GM18868 (cell line): ENCODE results near the gene TSPAN3.

Experiments
- ATAC-seq: cut with Tn5 transposase; IDR thresholded peaks from one replicate; pipeline ENCODE4 v1.9.1; 2021; ENCODE audit warnings: mild to moderate bottlenecking, moderate library complexity; ENCODE audit not compliant: unreplicated experiment

Gene TSPAN3

DNA sequence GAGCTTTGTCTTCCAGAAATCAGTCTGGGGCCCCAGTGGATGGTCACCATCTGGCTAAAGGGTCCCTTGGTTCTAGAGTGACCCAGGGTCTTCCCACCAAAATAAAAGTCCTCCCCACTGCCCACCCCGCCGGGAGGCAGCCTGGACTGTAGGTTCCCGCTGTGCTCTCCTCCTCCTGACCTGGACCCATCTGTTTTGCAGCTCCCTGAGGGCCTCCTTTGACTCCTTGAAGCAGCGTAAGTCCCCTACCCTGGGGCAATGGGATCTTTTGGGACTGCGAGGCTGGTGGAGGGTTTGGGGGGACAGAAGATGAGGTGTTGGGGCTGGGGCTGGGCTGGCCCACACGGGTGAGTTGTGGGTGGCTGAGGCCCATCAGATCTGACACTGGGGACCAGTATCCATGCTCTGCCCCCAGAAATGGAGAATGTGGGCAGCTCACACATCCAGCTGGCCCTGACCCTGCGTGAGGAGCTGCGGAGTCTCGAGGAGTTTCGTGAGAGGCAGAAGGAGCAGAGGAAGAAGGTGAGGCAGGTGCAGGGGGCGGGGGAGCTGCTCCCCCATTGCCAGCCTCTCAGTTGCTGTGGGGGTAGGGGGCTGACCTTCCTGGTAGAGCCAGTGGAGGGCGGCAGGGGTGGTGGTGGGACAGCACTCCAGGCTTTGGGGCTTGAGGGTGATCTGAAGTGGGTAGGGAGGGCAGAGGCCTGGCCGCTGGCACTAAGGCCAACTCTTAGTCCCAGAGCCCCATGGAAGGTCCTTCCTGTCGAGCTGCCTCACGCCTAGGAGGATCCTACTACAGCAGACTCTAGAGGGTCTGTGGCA is 45.6 kb downstream of the TSPAN3 start:
- ATAC-seq: no peak

- ATAC-seq: no peak
Measured at GRCh38 chr15:77024273-77025082, 46.4 kb downstream of the TSPAN3 start.

GRCh38 chr15:77023576-77024272 is 47.2 kb downstream of the TSPAN3 start:
- ATAC-seq: no peak

GRCh38 chr15:77022646-77023575 is 48.0 kb downstream of the TSPAN3 start:
- no peak for ATAC-seq

- no peak for ATAC-seq
Measured at GRCh38 chr15:77021803-77022381, 49.0 kb downstream of the TSPAN3 start.

DNA sequence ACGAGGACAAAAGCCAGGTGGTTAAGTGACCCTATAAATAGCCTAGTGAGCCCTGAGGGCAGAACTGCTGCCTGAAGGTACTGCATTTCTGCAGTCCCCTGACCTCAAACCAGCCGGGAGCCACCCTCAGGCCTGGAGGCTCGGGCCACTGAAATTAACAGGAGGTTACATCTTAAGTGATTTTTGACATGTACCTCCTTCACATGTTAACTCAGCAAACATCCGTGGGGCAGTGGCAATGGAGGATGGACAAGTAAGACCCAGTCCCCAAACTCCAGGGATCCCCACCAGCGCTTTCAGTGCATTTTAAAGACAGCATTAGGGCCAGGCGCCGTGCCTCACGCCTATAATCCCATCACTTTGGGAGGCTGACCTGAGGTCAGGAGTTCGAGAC is 49.8 kb downstream of the TSPAN3 start:
- ATAC-seq: no peak

DNA sequence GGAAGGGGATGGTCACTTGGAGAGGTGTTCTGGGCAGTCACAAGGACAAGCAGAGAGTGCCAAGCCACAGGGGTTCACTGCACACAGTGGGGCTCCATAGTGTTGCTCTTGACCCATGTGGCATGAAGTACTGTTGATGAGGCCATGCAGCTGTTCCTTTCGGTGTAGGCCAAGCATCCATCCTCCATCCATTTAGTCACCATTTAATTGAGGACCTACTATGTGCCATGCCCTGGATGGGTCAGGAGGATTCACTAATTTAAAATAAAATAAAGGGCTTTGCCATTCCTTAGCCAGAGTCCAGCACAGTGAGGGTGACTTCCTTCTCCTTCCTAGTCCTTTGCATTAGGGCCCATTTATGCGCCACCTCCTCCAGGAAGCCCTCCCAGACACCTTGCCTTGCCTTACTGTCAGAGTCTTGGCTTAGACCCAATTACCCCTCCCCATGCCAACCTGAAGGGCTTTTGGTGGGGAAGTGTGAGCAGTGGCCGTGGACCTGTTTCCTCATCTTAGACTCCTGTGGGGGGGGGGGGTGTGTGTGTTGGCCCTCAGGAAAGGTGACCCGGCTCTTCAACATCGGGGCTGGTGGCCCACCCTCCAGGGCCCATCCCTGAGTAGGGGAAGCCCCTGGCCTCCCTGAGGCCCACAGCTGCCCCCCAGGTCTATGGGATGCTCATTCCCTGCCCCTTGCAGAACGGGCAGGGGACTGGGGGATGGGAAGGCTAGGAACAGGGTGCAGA is 50.4 kb downstream of the TSPAN3 start:
- ATAC-seq: no peak

- ATAC-seq: no peak
Measured at GRCh38 chr15:77019521-77020331, 51.2 kb downstream of the TSPAN3 start.

DNA sequence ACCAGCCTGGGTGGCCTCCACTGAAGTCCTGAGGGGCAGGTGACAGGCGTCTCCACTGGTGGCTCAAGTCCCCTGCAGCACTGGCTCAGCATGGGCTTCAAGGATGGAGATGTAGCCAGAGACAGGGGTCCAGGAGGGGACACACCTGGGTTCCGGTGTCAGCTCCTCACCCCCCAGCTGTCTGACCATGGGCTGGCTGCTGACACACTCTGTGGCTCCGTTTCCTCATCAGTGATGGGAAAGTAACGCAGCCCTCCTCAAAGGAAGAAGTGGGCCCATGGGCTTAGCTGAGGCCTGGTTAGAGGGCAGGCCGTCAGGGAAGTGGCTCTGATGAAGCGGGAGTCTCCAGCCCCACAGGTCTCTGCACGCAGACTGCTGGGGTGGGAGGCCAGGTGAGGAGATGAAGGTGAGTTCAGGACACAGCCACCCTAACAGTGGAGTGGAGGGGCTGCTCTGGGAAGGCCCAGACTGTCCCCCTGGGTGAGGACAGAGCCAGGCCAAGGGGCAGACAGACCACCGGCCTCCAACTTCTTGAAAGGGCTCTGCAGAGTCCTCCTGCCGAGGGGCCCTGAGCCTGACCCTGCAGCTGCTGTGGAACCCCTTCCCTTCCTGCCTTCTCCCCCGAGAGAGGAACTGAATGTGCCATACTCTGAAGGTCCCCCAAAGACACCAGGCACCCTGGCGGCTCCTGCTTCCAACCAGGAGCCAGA is 52.0 kb downstream of the TSPAN3 start:
- ATAC-seq: no peak

DNA sequence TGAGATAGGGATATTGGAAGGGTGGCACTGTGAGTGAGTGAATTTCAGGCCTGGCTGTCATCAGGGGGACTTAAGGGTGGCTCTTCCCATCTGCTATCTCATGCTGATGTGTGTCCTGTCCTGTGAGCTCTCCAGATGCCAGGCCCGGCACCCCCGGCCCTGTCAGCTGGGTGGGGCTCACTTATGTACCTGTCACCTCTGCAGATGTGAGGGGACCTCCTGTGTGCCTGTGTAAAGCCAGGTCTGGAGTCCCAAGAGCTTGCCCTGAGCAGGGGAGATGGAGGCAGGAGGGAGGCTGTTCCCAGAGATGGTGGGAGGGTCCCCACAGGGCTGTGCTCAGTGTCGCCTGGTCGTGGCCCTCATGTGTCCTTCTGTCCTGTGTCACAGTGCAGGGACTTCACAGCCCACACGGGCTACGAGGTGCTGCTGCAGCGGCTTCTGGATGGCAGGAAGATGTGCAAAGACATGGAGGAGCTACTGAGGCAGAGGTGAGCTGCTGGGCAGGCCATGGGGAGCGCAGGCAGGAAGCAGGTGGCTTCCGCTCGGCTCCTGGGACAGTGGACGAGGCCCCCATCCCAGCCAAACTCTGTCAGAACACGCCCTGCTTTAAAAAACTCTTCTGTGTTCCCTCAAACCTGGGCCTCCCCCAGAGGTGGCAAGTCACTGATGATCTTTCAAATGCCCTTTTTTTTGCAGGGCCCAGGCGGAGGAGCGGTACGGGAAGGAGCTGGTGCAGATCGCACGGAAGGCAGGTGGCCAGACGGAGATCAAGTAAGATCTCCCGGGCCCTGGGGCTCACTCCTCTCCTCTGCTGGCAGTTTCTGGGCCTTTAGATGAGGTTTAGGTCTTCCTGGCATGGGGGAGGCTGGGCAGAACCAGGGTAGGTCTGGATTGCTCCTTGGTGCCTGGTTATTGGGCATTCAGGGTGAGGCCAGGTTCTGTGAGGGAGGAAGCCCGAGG is 52.9 kb downstream of the TSPAN3 start:
- ATAC-seq: no peak

DNA sequence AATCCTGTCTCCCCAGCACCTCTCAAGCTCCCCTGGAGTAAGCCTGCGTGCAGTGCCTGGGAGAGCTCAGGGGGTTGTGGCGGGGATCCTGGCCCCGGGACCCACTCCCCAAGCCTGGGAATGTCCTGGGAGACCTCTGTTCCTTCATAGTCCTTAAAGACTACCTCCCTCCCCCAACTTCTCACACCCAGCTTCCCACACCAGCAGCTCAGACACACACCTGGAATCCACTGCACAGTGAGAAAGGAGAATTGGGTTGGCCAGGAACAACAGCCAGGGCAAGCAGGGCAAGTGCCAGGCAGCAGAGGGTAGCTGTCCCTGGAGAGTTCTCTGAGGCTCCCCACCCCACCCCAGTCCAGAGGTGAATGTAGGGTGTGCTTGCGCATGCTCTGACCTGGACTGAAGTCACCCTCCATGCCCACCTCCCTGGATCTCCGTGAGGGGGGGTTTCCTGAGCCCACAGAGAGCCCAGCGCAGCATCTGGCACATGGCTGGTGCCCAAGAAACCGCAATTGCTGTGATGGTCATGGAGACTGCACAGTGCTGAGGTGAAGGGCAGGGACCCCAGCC is 53.7 kb downstream of the TSPAN3 start:
- no peak for ATAC-seq

GRCh38 chr15:77016321-77016695 is 54.6 kb downstream of the TSPAN3 start:
- no peak for ATAC-seq

DNA sequence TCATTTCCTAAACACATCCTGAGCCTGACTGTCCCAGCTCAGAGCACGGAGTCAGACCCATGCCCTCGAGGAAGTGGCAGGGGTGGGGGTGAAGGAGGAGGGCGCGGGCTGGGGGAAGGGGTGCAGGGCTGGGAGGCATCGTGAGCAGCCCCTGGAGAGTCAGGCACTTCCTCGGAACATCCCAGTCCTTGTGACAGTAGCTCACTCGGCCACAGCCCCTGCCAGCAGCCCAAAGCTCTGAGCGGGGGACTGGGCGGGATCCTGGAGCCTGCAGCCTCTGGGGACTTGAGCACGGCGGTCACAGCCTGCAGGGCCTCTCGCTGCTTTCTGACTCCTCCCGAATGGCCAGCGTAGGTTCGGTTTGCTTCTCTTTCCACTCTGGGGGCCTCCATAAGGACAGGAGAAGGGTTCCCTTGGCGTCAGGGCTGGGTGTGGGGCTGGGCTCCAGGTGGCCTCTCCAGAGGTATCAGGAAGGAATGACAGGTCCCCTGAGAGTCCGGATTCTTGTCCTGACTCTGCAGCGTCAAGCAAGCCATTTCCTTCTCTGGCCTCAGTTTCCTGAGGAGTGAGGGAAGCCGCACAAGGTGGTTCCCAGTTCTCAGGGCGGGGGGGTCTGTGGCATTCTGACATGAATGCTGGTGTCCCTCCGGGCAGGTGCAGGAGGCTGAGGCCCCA is 55.1 kb downstream of the TSPAN3 start:
- no peak for ATAC-seq

DNA sequence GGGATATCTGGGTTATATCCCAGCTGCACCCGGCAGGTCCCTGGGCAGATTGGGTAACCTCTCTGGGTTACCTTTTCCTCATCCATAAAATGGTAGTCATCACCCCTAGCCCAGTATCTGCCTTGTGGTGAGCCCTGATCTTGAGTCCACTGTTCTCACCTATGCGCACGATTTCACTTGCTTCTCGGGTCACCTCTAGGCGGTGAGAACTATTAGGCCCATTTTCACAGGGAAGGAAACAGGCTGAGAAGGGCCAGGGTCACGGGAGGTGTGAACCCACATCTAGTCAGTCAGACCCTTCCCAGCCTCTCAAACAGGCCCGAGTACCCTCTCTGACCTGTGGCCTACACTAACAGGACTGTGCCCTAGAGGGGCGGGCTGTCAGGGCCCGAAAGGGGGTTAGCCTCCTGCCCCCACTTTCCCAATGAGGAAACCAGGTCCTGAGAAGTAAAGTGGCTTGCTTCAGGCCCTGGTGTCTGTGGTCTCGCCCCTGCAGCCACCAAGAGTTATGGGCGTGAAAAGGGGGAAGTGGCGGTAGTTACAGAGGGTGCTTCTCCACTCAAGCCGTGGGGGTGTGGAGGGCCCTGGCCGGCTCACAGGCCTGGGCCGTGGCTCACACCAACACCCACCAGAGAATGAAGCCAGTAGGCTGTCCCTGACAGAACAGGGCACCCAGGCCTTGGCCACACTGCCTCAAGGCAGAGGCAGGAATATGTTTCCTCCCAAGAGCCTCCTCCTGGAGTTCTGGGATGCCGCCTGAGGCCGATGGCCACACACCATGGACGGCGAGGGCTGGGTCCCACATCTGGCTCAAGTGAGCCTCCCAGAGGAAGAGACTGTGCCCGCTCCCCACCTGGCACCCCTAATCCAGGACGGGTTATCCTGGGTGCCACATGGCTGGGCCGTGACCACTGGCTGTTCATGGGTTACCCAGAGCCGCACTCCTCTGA is 56.5 kb downstream of the TSPAN3 start:
- ATAC-seq: peak; percentile 58

- no peak for ATAC-seq
Measured at GRCh38 chr15:77013776-77014131, 57.2 kb downstream of the TSPAN3 start.
